ENCODE data around the gene ANKLE1.
"Not testable (repeated sequence)": the region's sequence is repeated elsewhere in the genome, so short reads cannot be mapped to it uniquely, and the experiment has no call there.

Gene ANKLE1

DNA sequence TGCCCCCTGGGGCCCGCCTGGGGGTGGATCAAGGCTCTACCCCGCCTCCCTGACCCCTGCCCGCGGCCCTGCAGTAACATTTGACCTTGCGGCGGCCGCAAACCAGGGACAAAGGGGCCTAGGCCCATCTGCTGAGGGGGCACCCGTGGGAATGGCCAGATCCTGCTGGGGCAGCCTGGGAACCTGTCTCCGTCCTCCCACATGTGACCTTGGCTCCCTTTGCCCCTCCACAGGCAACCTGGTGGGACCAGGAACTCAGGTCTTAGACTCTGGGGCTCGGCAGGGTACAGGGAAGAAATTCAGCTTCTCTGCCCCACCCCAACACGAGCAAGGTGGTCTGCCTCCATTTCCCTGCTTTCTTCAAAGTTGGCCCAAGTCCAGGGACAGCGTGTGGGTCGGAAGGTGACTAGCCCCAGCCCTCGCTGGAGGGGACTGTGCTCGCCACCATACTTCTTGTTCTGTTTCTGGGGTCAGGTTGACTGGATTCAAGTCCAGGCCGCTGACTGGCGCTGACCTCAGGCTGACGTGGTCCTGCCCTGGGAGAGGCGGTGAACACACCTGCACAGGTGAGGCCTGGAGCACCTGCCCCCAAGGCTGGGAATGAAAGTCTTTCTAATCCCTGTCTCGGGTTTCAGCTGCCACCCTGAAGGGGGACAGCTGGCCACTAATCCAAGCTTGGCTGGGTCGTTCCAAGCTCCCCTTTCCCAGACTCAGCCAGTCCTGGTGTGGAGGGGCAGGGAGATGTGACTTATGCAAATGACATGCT, 33.5 kb upstream of the ANKLE1 start:
- DNase-seq, result no peak

DNA sequence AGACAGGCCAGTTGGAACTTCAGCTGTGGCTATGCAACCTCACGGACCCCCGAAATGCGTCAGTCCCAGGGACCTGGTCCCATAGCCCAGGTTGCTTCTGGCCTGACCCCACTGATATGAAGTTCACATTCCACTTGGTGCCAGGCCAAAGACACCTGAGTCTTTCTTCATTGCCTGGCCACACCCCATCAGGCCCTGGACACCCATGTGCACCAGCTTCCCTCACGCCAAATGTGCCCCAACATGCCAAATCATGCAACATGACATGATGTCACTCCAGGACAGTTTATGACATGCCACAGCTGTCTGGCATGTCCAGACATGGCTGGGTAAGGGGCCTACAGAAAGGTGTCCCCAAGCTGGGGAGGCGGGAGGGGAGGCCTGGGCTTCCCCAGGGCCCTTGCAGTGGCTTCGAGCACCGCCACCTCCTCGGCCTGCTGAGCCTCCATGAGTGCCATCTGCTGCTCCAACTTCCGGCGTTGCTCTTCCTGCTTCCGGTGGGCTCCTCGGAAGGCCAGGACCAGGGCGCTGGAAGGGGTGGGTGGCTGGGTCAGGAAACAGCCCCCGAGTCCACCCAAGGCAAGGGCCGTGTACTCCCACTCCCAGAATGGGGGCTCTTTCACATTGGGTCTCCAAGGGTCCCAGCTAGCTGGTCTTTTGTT, 31.7 kb upstream of the ANKLE1 start:
- no peak for DNase-seq

DNA sequence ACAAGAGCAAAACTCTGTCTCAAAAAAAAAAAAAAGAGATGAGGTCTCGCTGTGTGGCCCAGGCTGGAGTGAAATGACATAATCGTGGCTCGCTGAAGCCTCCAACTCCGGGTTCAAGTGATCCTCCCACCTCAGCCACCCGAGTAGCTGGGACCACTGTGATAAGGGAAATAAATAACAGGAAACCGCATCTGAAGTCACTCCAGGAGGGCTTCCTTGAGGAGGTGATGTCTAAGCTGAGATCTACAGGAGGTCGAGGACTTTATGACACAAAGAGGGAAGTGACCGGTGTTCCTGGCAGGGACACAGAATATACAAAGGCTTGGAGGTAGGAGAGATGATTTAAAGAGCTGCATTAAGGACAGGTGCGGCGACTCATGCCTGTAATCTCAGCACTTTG, 27.1 kb upstream of the ANKLE1 start:
- DNase-seq, result no peak

DNA sequence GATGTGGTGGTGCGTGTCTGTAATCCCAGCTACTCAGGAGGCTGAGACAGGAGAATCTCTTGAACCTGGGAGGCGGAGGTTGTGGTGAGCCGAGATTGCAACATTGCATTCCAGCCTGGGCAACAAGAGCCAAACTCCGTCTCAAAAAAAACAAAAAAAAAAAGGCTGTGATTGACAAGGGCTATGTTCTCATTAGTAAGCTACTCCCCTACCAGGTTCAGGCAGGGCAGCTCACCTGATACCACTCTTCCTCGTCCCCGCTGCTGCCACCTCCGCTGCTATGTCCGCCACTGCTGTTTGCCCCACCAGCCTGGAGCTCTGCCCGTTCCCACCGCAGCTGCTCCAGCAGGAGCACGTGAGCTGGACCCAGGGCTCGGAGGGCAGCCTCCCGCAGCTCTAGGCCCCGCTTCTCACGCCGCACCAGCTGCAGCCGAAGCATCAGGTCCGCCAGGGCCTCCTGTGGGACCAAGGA, 26.5 kb upstream of the ANKLE1 start:
- no peak for DNase-seq

DNA sequence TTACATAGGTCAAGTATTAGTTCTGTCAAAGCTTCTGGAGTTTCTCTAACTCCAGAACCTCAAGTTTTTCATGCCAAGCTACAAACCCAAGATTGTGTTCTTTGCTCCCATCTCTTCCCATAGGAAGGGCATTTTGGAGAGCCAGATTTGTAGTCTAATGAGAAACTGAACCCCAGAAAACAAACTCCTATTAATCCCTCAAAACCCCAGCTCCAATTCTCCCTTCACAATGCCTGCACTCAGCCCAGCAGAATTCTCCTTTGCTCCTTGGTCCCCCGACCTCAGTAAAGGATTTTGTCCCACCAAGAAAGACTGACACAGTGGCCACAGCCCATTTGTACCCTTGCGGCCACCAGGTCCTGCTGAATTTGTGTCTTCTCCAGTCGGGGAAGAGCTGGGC, 25.6 kb upstream of the ANKLE1 start:
- no peak for DNase-seq

DNA sequence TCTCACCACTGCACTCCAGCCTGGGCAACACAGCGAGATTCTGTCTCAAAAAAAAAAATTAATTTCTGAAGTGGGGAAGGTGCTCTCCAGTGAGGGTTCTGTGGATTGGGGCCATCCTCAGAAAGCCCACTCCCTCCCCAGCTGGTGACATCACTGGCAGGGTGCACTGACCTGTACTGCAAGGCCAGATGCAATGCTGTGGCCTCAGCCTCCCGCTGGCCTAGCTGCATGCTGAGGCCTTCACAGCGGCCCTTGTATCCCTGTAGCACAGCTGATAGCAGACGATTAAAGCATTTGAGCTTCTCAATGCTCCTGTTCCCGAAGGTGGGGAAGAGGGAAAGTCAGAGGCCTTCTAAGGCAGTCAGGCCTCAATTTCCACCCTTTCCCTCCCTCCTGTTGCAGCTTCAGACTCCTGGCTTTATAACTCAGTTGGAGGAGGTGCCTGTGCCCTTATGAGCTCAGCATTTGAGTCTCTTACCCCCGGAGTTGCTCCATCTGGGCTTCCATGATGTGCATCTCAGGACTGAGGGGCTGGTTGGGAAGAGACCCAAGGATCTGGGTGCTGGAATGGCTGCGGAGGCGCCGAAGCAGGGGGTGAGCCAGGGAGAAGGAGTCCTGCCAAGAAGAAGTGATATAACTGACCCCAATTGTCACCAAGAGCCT, 22.5 kb upstream of the ANKLE1 start:
- no peak for DNase-seq

DNA sequence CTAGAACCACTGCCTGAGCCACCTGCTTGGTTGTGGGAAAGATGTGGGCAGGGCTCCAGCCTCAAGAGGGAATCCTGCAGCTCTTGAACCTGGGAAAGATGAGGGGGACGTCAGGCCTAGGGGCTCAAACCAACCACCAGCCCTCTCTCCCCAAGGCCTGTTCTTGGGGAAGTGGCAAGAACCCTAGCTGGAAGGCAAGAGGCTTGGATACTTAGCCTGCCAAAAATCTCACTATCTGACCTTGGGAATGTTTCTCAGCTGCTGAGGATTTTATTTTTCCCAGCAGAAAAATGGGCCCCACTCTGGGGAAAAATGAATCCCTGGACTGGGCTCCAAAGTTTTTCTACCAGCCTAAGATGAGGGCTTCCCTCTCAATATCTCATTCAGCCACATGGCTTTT, 21.8 kb upstream of the ANKLE1 start:
- DNase-seq, result no peak

DNA sequence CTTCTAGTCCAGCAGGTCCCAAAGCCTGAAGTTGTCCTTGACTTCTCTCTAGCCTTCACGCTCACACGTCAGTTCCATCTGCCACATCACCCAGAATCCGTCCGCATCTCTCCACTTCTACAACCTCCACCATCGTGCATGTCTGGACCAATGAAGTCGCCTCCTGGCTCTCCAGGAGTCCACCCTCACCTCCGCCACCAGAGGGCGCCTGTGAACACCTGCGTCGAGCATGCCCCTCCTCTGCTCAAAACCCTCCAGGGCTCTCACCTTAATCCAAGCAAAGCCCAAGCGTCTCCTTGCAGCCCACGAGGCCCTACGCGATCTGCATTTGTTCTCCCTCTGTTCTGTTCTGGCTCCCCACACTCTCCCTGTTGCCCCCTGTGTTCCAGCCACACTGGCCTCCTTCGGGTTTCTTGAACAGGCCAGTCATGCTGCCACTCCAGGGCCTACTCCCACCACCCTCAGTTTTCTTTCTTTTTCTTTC, 20.8 kb upstream of the ANKLE1 start:
- DNase-seq, result no peak

DNA sequence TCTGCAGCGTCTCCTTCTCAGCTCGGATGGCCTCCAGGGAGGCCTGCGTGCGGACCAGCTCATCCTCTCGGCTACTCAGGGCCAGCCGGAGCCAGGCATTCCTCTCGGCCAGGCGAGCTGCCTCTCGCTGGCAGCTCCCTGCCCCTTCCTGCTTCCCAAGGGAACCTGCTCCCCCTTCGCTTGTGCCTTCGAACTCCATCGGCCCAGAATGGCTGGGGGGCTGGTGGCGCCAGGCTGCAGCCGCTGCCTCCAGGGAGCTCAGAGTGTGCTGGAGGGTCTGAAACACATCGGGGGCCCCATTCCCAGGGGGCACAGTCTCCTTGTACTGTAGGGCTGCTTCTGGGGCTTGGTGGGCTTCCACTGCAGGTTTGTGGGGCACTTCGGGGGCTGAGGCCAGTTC, 19.1 kb upstream of the ANKLE1 start:
- DNase-seq, result no peak

DNA sequence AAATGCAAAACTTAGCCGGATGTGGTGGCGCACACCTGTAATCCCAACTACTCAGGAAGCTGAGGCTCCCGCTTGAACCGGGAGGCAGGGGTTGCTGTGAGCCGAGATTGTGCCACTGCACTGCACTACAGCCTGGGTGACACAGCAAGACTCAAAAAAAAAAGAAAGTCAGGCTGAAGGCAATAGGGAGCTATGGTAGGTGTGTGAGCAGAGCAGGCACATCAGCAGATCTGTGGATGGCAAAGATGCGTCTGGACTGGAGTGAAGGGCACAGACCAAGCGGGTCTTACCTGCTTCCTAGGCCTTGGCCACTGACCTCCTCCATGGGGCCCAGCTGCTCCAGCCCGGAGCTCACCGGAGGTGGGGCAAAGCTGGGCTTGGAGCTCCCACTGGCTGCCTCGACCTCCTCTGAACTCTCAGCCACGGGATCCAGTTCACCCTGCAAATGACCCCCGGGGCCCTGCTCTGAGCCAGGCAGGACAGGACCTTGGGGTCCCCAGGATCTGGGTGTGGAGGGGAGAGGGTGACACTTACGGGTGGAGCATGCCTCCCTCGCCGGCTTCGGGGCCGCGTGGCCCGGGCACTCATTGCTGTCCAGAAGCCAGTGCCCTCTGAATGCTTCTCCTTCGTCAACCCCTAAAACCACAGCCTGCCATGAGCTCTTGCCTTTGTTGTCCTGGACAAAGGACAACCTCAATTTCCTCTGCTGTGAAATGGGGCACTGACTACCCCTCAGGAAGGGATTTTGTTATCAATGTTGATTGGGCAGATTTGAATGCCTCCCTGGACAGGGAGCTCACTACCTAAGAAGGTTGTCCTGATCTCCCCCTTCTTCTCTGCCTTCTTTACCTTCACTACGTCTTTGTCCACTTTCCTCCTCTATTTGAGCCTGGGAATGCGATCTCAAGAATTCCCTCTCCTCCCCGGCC, 17.7 kb upstream of the ANKLE1 start:
- DNase-seq, result no peak

DNA sequence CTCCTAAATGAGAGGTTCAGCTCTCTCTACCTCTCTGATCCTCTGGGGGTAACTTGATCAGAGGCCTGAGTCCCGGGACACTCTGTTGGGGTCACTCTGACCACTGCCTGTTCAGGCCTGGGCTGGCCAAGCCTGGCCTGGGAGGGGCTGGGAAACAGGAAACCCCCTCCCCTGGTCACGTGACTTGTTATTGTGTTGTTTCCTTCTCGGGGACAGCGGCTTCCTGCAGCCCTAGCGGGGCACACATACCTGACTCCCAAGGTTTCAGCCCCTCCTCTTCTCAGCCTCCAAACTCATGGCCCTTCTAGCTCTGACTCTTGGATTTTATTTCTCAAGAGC, 17.1 kb upstream of the ANKLE1 start, which contains the start of gene USHBP1:
TSS of gene USHBP1 (minus strand) at position 105 of the 339 bp plus-strand sequence. CDS start 446 bp downstream, outside the sequence.
- DNase-seq, result no peak

DNA sequence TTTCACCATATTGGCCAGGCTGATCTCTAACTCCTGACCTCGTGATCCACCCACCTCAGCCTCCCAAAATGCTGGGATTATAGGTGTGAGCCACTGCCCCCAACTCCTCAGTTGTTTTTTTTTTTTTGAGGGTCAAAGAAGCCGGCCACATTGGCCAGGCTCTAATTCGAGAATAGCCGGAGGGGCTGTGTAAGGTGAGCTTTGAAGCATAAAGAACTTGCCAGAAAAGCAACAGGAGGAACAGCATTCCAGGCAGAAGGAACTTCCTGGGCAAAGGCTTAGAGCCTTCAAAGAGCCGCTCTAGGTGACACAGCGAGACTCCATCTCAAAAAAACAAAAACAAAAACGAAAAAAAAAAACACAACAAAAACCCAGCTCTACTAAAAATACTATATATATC, 15.7 kb upstream of the ANKLE1 start:
- no peak for DNase-seq

DNA sequence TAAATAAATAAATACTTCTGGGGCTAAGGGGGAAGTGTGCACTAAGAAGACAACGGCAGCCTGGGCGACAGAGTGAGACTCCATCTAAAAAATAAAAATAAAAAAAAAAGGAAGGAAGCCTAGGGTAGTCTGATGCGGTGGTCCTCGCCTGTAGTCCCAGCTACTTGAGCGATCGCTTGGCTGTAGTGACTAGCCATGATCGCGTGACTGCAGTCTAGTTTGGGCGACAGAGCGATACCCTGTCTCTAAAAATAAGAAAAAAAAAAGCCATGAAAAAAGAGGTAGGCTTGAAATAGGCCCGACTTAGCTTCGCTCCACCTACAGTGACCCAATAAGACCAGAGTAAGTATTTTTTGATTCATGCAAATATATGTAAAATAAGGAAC, 15.1 kb upstream of the ANKLE1 start:
- DNase-seq, result no peak

DNA sequence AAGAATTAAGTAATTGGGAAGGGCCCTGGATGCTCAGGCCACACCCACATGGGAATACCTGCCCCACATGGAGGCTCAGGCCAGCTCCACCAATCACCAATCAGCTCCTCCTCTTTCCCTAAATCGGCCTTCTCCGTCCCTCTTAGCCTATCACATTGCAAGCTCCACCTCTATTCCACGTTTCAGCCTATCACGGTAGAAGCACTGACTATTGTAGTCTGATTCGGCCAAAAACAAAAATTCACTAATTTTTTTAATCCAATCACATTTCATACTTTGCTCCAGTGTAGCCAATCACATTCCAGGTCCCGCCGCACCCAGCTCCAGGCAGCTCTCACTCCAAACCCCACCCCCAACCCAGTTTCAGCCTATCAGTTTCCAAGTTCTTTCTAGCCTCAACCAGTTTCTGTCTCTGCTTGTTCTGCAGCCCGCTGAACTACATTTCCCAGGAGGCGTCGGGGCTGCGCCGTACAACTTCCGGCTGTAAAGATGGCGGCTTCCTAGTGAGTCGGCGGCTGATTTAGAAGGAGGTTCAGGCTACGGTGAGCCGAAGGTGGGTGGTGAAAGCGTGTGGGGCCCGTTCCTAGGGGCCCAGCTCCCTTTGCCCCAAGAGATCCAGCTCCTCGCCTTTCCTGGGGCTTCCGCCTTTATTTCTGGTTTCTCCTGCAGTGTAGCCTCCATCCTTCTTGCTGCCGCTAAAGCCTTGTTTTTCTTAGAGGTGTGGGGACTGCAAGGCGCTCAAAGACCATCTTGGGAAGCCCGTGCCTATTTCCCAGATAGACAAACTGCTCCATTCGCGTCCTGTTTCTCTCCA, 14.5 kb upstream of the ANKLE1 start, which contains the start of gene BABAM1:
TSS of gene BABAM1 (plus strand) at position 469 of the 814 bp plus-strand sequence. CDS start 1,364 bp downstream, outside the sequence.
- DNase-seq, result no peak

DNA sequence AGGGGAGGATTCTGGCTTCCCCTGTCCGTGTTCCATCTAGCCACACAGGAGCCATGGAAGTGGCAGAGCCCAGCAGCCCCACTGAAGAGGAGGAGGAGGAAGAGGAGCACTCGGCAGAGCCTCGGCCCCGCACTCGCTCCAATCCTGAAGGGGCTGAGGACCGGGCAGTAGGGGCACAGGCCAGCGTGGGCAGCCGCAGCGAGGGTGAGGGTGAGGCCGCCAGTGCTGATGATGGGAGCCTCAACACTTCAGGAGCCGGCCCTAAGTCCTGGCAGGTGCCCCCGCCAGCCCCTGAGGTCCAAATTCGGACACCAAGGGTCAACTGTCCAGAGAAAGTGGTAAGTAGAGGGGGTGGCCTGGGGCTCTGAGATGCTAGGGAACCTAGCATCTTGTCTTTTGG, 12.9 kb upstream of the ANKLE1 start:
- DNase-seq, result no peak

DNA sequence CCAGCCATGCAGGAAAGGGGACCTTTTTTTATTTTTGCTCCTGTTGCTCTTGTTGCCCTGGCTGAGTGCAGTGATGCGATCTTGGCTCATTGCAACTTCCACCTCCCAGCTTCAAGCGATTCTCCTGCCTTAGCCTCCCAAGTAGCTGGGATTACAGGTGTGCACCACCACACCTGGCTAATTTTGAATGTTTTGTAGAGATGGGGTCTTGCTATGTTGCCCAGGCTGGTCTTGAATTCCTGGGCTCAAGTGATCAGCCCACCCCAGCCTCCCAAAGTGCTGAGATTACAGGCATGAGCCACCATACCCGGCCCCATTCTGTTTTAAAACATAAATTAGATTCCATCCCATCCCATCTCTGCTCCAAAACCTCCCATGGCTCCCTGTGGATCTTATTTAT, 6.8 kb upstream of the ANKLE1 start:
- not testable (repeated sequence) for DNase-seq

DNA sequence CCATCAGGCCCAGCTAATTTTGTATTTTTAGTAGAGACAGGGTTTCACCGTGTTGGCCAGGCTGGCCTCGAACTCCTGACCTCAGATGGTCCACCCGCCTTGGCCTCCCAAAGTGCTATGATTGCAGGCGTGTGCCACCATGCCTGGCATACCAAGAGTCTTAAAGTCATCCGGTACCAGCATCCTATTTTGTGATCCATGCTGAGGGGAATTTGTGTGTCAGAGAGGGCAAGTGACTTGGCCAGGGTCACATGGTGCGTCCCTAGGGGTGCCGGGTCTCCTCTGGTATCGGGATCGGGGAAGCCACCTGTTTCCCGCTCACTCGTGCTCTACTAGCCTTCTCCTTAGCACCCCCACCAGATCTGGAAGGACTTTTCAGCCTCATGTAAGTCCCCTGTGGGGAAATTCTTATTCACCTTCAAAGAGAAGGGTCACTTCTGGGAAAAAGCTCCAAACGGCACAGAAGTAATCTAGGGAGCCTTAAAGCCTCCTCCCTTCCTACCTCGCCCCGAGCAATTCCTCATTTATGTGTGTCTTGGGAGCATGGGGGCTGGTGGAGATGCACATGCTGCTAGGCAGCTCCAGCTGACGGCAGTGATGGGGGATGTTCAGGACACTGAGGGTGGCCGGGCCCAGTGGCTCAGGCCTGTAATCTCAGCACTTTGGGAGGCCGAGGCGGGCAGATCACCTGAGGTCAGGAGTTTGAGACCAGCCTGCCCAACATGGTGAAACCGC, 6.1 kb upstream of the ANKLE1 start:
- no peak for DNase-seq

DNA sequence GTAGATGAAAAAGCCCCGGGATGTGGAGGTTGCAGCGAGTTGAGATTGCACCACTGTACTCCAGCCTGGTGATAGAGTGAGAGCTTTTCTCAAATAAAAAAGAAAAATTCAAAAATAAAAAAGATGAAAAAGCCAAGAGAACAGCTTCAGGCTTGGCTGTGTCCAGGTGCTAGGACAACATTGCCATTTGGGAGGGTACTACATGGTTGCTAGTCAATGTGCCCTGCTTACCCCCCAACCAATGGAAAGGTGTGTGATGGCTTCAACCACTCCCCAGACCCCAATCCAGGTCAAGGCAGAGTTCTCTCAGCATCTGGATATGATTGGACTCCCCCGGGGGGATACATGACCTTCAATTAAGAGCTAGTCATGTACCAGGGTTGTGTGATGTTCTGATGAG, 2.3 kb upstream of the ANKLE1 start:
- no peak for DNase-seq

DNA sequence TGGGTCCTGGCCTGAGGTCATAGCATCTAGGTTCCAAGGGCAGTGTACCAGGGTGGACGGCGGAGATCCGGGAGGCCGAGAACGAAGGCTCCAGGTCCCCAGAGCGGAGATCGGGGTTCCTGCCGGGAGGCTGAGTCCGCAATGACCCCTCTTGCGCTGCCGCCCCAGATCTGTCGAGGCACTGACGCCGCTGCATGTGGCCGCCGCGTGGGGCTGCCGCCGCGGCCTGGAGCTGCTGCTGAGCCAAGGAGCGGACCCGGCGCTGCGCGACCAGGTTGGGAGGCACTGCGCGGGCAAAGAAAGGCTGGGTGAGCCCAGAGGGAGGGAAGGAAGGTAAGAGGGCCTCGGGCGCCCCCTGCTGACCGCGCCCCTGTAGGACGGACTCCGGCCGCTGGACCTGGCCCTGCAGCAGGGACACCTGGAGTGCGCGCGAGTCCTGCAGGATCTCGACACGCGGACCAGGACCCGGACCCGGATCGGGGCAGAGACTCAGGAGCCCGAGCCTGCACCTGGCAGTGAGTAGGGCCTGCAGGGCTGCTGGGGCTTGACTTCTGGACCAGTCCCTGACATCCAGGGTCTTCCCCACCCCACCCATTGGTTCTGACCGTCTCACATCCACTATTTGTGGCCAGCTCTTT, 906 bp downstream of the ANKLE1 start:
- DNase-seq, result no peak

DNA sequence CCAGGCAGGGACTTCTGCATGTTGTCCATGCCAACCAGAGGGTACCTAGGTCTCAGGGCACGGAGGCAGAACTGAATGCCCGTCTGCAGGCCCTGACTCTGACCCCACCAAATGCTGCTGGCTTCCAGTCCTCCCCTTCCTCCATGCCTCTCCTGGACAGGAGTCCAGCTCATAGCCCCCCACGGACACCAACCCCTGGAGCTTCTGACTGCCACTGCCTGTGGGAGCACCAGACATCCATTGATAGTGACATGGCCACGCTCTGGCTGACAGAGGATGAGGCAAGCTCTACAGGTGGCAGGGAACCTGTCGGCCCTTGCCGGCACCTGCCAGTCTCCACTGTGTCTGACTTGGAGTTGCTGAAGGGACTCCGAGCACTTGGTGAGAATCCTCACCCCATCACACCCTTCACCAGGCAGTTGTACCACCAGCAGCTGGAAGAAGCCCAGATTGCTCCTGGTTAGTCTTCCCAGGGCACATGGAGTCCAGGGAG, 1.8 kb downstream of the ANKLE1 start:
- no peak for DNase-seq

Measured in cortex of kidney (tissue), 1 donor.